ENCODE results near the gene THBS3. TPM values are rescaled to one million over a fixed set of nuclear protein-coding genes. Genes with fewer than 3 reads are reported as not detected.
A peak's percentile ranks its signal among the peaks of the same experiment; 100 is the strongest.
"Not testable (repeated sequence)": the region's sequence is repeated elsewhere in the genome, so short reads cannot be mapped to it uniquely, and the experiment has no call there.

The THBS3 gene
- total RNA-seq (2014; rRNA removed; shearing (Covaris generic)) = 14.9 and 21.5 TPM in 2 replicates

- H3K27me3 ChIP-seq (ENCODE audit: control insufficient read depth, insufficient read depth, low read length) = no peaks in the 10 kb centered on the region
- peaks cover 6% of the 10 kb centered on the region for H3K36me3 ChIP-seq (replicated peaks; ENCODE audit: control insufficient read depth, insufficient read depth, low read length)
- DNase-seq = peak; percentile 87
- H3K4me3 ChIP-seq (ENCODE audit: insufficient read depth, low read depth, low read length) = peak within 1 kb of the TSS; percentile 97
Measured at GRCh38 chr1:155207806-155208540, at the start of gene THBS3. Gene THBS3 (minus strand): TSS chr1:155207897. CDS start chr1:155207876, 21 bp downstream.

GRCh38 chr1:155256058-155256852 lies 48.6 kb upstream of the THBS3 start:
- Histone ChIP-seq H3K4me3 (ENCODE audit: insufficient read depth, low read depth, low read length) (peak overlapping the region; percentile 87), H3K36me3 (replicated peaks; ENCODE audit: control insufficient read depth, insufficient read depth, low read length) (no peaks in the 10 kb centered on the region; the same call in 1 of the 2 replicates), H3K27me3 (ENCODE audit: control insufficient read depth, insufficient read depth, low read length) (peaks cover 14% of the 10 kb centered on the region)
- peak; percentile 63 for DNase-seq

- Histone ChIP-seq H3K4me3 (ENCODE audit: insufficient read depth, low read depth, low read length) (peak within 1 kb of the TSS; percentile 87), H3K36me3 (replicated peaks; ENCODE audit: control insufficient read depth, insufficient read depth, low read length) (no peaks in the 10 kb centered on the region; the same call in 1 of the 2 replicates), H3K27me3 (ENCODE audit: control insufficient read depth, insufficient read depth, low read length) (peaks cover 14% of the 10 kb centered on the region)
- peak; percentile 99 for DNase-seq
Measured at GRCh38 chr1:155255243-155256007, 47.7 kb upstream of the THBS3 start, which contains the start of gene ENTREP3. Gene ENTREP3 (minus strand): TSS chr1:155255483. CDS start chr1:155254877, 606 bp downstream.

- H3K36me3 ChIP-seq (replicated peaks; ENCODE audit: control insufficient read depth, insufficient read depth, low read length) = no peaks in the 10 kb centered on the region; the same call in 1 of the 2 replicates
- DNase-seq = peak; percentile 79
- H3K4me3 ChIP-seq (ENCODE audit: insufficient read depth, low read depth, low read length) = peak overlapping the region; percentile 87
- peaks cover 18% of the 10 kb centered on the region for H3K27me3 ChIP-seq (ENCODE audit: control insufficient read depth, insufficient read depth, low read length)
Measured at GRCh38 chr1:155254714-155255242, 47.1 kb upstream of the THBS3 start.

GRCh38 chr1:155254228-155254713 lies 46.6 kb upstream of the THBS3 start:
- H3K27me3 ChIP-seq (ENCODE audit: control insufficient read depth, insufficient read depth, low read length) = peaks cover 18% of the 10 kb centered on the region
- H3K4me3 ChIP-seq (ENCODE audit: insufficient read depth, low read depth, low read length) = peak overlapping the region; percentile 87
- no peak for DNase-seq
- H3K36me3 ChIP-seq (replicated peaks; ENCODE audit: control insufficient read depth, insufficient read depth, low read length) = no peaks in the 10 kb centered on the region; the same call in 1 of the 2 replicates

GRCh38 chr1:155253797-155254196 lies 46.1 kb upstream of the THBS3 start:
- no peak for DNase-seq
- peaks cover 18% of the 10 kb centered on the region for H3K27me3 ChIP-seq (ENCODE audit: control insufficient read depth, insufficient read depth, low read length)
- no peaks in the 10 kb centered on the region; the same call in 1 of the 2 replicates for H3K36me3 ChIP-seq (replicated peaks; ENCODE audit: control insufficient read depth, insufficient read depth, low read length)
- no peak overlapping the region for H3K4me3 ChIP-seq (ENCODE audit: insufficient read depth, low read depth, low read length)

- H3K4me3 ChIP-seq (ENCODE audit: insufficient read depth, low read depth, low read length) = no peak overlapping the region
- H3K36me3 ChIP-seq (replicated peaks; ENCODE audit: control insufficient read depth, insufficient read depth, low read length) = no peaks in the 10 kb centered on the region; the same call in 1 of the 2 replicates
- peaks cover 18% of the 10 kb centered on the region for H3K27me3 ChIP-seq (ENCODE audit: control insufficient read depth, insufficient read depth, low read length)
- peak; percentile 68 for DNase-seq
Measured at GRCh38 chr1:155253208-155253607, 45.5 kb upstream of the THBS3 start.

- H3K27me3 ChIP-seq (ENCODE audit: control insufficient read depth, insufficient read depth, low read length) = peaks cover 20% of the 10 kb centered on the region
- H3K36me3 ChIP-seq (replicated peaks; ENCODE audit: control insufficient read depth, insufficient read depth, low read length) = no peaks in the 10 kb centered on the region; the same call in none of the 2 replicates
- no peak for DNase-seq
- H3K4me3 ChIP-seq (ENCODE audit: insufficient read depth, low read depth, low read length) = no peak overlapping the region
Measured at GRCh38 chr1:155251566-155251965, 43.9 kb upstream of the THBS3 start.

- no peaks in the 10 kb centered on the region; the same call in none of the 2 replicates for H3K36me3 ChIP-seq (replicated peaks; ENCODE audit: control insufficient read depth, insufficient read depth, low read length)
- DNase-seq = peak; percentile 99
- peaks cover 24% of the 10 kb centered on the region for H3K27me3 ChIP-seq (ENCODE audit: control insufficient read depth, insufficient read depth, low read length)
- H3K4me3 ChIP-seq (ENCODE audit: insufficient read depth, low read depth, low read length) = peak overlapping the region; percentile 82
Measured at GRCh38 chr1:155250633-155251449, 43.1 kb upstream of the THBS3 start.

GRCh38 chr1:155250246-155250632 lies 42.5 kb upstream of the THBS3 start:
- peak; percentile 90 for DNase-seq
- Histone ChIP-seq H3K4me3 (ENCODE audit: insufficient read depth, low read depth, low read length) (peak overlapping the region; percentile 82), H3K27me3 (ENCODE audit: control insufficient read depth, insufficient read depth, low read length) (peaks cover 26% of the 10 kb centered on the region), H3K36me3 (replicated peaks; ENCODE audit: control insufficient read depth, insufficient read depth, low read length) (no peaks in the 10 kb centered on the region; the same call in none of the 2 replicates)

- Histone ChIP-seq H3K4me3 (ENCODE audit: insufficient read depth, low read depth, low read length) (no peak overlapping the region), H3K36me3 (replicated peaks; ENCODE audit: control insufficient read depth, insufficient read depth, low read length) (no peaks in the 10 kb centered on the region; the same call in none of the 2 replicates), H3K27me3 (ENCODE audit: control insufficient read depth, insufficient read depth, low read length) (peaks cover 14% of the 10 kb centered on the region)
- peak; percentile 34 for DNase-seq
Measured at GRCh38 chr1:155247667-155248553, 40.2 kb upstream of the THBS3 start.

GRCh38 chr1:155246796-155247195 lies 39.1 kb upstream of the THBS3 start:
- peaks cover 14% of the 10 kb centered on the region for H3K27me3 ChIP-seq (ENCODE audit: control insufficient read depth, insufficient read depth, low read length)
- not testable (repeated sequence) for H3K36me3 ChIP-seq (replicated peaks; ENCODE audit: control insufficient read depth, insufficient read depth, low read length); DNase-seq; H3K4me3 ChIP-seq (ENCODE audit: insufficient read depth, low read depth, low read length)
